Trophoblast cell (in vitro differentiated cells and primary cell): ENCODE measurements around the gene SBF2.

Experiments
- DNase-seq, 2 donors: peaks; one replicate each; pipeline ENCODE4 v3.0.0-alpha.2; 2016
- H2AFZ ChIP-seq: 2 replicates; pipeline ENCODE4 v1.6.1; 2013; ENCODE audit warnings: low read length, moderate library complexity, mild to moderate bottlenecking; ENCODE audit not compliant: insufficient read depth, poor library complexity
- H2AK5ac ChIP-seq: 2 replicates; pipeline ENCODE4 v1.6.1; 2013; ENCODE audit warnings: mild to moderate bottlenecking, low read length
- H2BK120ac ChIP-seq: 2 replicates; pipeline ENCODE4 v1.6.1; 2013; ENCODE audit warnings: low read length, mild to moderate bottlenecking, moderate library complexity; ENCODE audit not compliant: insufficient read depth, poor library complexity
- H2BK12ac ChIP-seq: 2 replicates; pipeline ENCODE4 v1.6.1; 2013; ENCODE audit warnings: mild to moderate bottlenecking, low read length, moderate library complexity
- H2BK5ac ChIP-seq: 2 replicates; pipeline ENCODE4 v1.6.1; 2013; ENCODE audit warnings: low read length, low read depth, moderate library complexity, mild to moderate bottlenecking; ENCODE audit not compliant: poor library complexity
- H3K14ac ChIP-seq: 2 replicates; pipeline ENCODE4 v1.6.1; 2013; ENCODE audit warnings: mild to moderate bottlenecking, low read length
- H3K18ac ChIP-seq: 2 replicates; pipeline ENCODE4 v1.6.1; 2013; ENCODE audit warnings: mild to moderate bottlenecking, low read length
- H3K23ac ChIP-seq: 2 replicates; pipeline ENCODE4 v1.6.1; 2013; ENCODE audit warnings: low read length
- H3K27ac ChIP-seq: 2 replicates; pipeline ENCODE4 v1.5.1; 2013; ENCODE audit warnings: low read depth, mild to moderate bottlenecking, inconsistent platforms, low read length, moderate library complexity
- H3K27me3 ChIP-seq: 2 replicates; pipeline ENCODE4 v1.6.1; 2013; ENCODE audit warnings: inconsistent platforms, mild to moderate bottlenecking, low read length, moderate library complexity; ENCODE audit not compliant: insufficient read depth
- H3K36me3 ChIP-seq, 2 experiments: 1 replicate in 1 of 2; 2 replicates in 1 of 2; pipeline ENCODE4 v1.6.1; 2013; ENCODE audit warnings: low read length in 2 of 2, mild to moderate bottlenecking in 2 of 2, moderate library complexity in 1 of 2; ENCODE audit not compliant: insufficient read depth in 2 of 2, control insufficient read depth in 1 of 2
- H3K4ac ChIP-seq: 2 replicates; pipeline ENCODE4 v1.6.1; 2013; ENCODE audit warnings: low read depth, mild to moderate bottlenecking, low read length, moderate library complexity
- H3K4me1 ChIP-seq, 2 experiments: 1 replicate in 1 of 2; 2 replicates in 1 of 2; pipeline ENCODE4 v1.6.1; 2013; ENCODE audit warnings: low read length in 2 of 2, mild to moderate bottlenecking in 2 of 2, moderate library complexity in 1 of 2; ENCODE audit not compliant: insufficient read depth in 2 of 2, control insufficient read depth in 1 of 2
- H3K4me2 ChIP-seq: 2 replicates; pipeline ENCODE4 v1.6.1; 2013; ENCODE audit warnings: inconsistent platforms, mild to moderate bottlenecking, low read length, moderate library complexity
- H3K4me3 ChIP-seq: 2 replicates; pipeline ENCODE4 v1.5.1; 2013; ENCODE audit warnings: mild to moderate bottlenecking, low read depth, low read length, inconsistent platforms
- H3K79me1 ChIP-seq: one replicate; pipeline ENCODE4 v1.6.1; 2013; ENCODE audit warnings: low read length
- H3K79me2 ChIP-seq: 2 replicates; pipeline ENCODE4 v1.6.1; 2013; ENCODE audit warnings: low read length, mild to moderate bottlenecking; ENCODE audit not compliant: control insufficient read depth, insufficient read depth, poor library complexity
- H3K9ac ChIP-seq: 2 replicates; pipeline ENCODE4 v1.6.1; 2013; ENCODE audit warnings: mild to moderate bottlenecking, low read length
- H3K9me3 ChIP-seq: 2 replicates; pipeline ENCODE4 v1.6.1; 2013; ENCODE audit warnings: low read depth, mild to moderate bottlenecking, control low read depth, inconsistent platforms, low read length; ENCODE audit not compliant: insufficient read depth
- H4K12ac ChIP-seq: 2 replicates; pipeline ENCODE4 v1.6.1; 2013; ENCODE audit warnings: low read depth, mild to moderate bottlenecking, low read length, moderate library complexity
- H4K8ac ChIP-seq: 2 replicates; pipeline ENCODE4 v1.6.1; 2013; ENCODE audit warnings: low read depth, mild to moderate bottlenecking, low read length, moderate library complexity
- H4K91ac ChIP-seq: one replicate; pipeline ENCODE4 v1.6.1; 2013; ENCODE audit warnings: low read depth, mild to moderate bottlenecking, low read length, moderate library complexity
- WGBS: extraction: QIAGEN DNeasy Blood & Tissue Kit; methylation state at CpG from one replicate; pipeline ENCODE4 v1.1.7; 2013; ENCODE audit warnings: missing lambda C conversion rate; ENCODE audit not compliant: insufficient read length, insufficient coverage; ENCODE audit errors: extremely low coverage; 5-methylcytosine and 5-hydroxymethylcytosine counted together

Gene SBF2

GRCh38 chr11:9855579-9856287, 438.3 kb downstream of the SBF2 start:
- WGBS, result no CpG with 5 or more reads among the region's 2 CpGs

DNA sequence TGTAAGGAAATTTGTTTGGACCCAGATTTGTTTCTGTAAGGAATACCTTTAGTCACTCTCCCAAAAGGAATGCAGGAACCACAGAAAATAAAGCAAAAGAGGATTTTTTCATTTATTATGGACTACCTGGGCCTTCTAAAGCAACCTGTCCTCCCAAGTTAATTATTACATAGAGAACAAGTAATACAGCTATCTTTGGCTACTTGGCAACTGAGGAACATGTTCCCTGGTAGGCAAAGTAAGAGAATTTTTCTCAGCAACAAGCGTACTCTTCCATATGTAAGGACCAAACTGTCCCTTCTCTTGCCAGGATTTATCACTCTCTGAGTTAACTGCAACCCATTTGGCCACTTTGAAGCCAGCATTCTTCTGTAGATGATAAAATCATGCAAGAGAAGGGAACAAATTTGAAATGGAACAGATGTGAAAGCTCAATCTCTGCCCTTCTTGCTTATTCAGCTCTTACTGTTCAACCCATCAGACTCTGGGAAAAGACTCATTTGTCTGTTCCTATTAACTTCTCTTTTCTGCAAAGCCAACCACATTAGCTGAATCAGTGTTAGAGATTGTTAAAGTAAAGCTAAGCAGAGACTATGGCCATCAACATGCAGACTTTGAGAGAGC, 440.0 kb downstream of the SBF2 start:
- H3K79me1 ChIP-seq, result peaks cover 5% of the 10 kb centered on the region
- H3K9ac ChIP-seq, result no peak overlapping the region
- no peak overlapping the region for H3K4ac ChIP-seq
- H2BK120ac ChIP-seq, result no peak overlapping the region
- H3K79me2 ChIP-seq, result no peaks in the 10 kb centered on the region
- no peak overlapping the region for H3K27ac ChIP-seq
- H2BK12ac ChIP-seq, result no peak overlapping the region
- no peak for DNase-seq
- no peak overlapping the region for H4K91ac ChIP-seq
- H3K9me3 ChIP-seq, result no peaks in the 10 kb centered on the region
- no peak overlapping the region for H2BK5ac ChIP-seq
- H2AFZ ChIP-seq, result no peak overlapping the region
- H3K4me3 ChIP-seq, result no peak overlapping the region
- H4K12ac ChIP-seq, result no peak overlapping the region
- H2AK5ac ChIP-seq, result no peak overlapping the region
- H3K18ac ChIP-seq, result no peak overlapping the region
- H3K14ac ChIP-seq, result no peak overlapping the region
- WGBS, result no CpG with 5 or more reads among the region's 1 CpG
- H3K36me3 ChIP-seq, result no peaks in the 10 kb centered on the region
- H4K8ac ChIP-seq, result no peak overlapping the region
- H3K4me2 ChIP-seq, result no peak overlapping the region
- no peaks in the 10 kb centered on the region for H3K27me3 ChIP-seq
- H3K23ac ChIP-seq, result no peak overlapping the region
- H3K4me1 ChIP-seq, result peaks cover 2 to 5% of the 10 kb centered on the region in 2 experiments

More at GRCh38 chr11:9855579-9856287, 438.3 kb downstream of the SBF2 start:
- no peak overlapping the region for H3K9ac ChIP-seq
- no peak overlapping the region for H2AFZ ChIP-seq
- no peak overlapping the region for H3K14ac ChIP-seq
- no peak overlapping the region for H3K27ac ChIP-seq
- H3K79me1 ChIP-seq, result peaks cover 5% of the 10 kb centered on the region
- no peaks in the 10 kb centered on the region for H3K9me3 ChIP-seq
- H3K36me3 ChIP-seq, result no peaks in the 10 kb centered on the region
- no peak overlapping the region for H3K4me2 ChIP-seq
- no peak overlapping the region for H2AK5ac ChIP-seq
- H2BK120ac ChIP-seq, result no peak overlapping the region
- no peak for DNase-seq
- no peaks in the 10 kb centered on the region for H3K79me2 ChIP-seq
- peaks cover 2 to 5% of the 10 kb centered on the region in 2 experiments for H3K4me1 ChIP-seq
- no peak overlapping the region for H3K4ac ChIP-seq
- H4K91ac ChIP-seq, result no peak overlapping the region
- no peak overlapping the region for H2BK12ac ChIP-seq
- no peak overlapping the region for H3K23ac ChIP-seq
- H3K27me3 ChIP-seq, result no peaks in the 10 kb centered on the region
- no peak overlapping the region for H3K18ac ChIP-seq
- H4K8ac ChIP-seq, result no peak overlapping the region
- H2BK5ac ChIP-seq, result no peak overlapping the region
- H3K4me3 ChIP-seq, result no peak overlapping the region
- H4K12ac ChIP-seq, result no peak overlapping the region

DNA sequence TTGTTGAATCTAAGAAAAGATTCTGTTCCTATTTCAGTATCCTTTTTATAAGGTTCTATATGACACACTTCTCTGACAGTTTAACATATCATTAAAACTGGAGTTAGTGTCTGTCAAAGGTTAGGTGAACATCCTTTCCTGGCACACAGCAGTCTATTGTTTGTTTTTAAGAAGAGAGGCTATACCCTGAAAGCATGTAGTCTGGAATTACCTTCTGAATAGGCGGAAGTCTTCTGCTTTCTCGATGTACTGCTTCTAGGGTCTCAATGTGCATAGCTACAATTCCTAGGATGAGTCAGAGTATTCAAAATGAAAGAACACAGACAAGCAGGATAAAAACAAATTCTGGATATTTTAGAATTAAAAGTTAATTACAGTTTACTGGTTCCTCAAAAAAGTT, 441.6 kb downstream of the SBF2 start:
- Histone ChIP-seq H3K27ac (no peak overlapping the region), H3K27me3 (no peaks in the 10 kb centered on the region), H3K23ac (no peak overlapping the region), H3K4ac (no peak overlapping the region), H3K18ac (no peak overlapping the region), H2BK5ac (no peak overlapping the region), H3K4me3 (no peak overlapping the region), H3K9me3 (no peaks in the 10 kb centered on the region), H2AK5ac (no peak overlapping the region), H3K36me3 (no peaks in the 10 kb centered on the region), H2AFZ (no peak overlapping the region), H4K12ac (no peak overlapping the region), H4K8ac (no peak overlapping the region), H3K14ac (no peak overlapping the region), H3K4me2 (no peak overlapping the region), H2BK120ac (no peak overlapping the region), H3K79me1 (peaks cover 3% of the 10 kb centered on the region), H4K91ac (no peak overlapping the region), H2BK12ac (no peak overlapping the region), H3K4me1 (no peaks in the 10 kb centered on the region), H3K9ac (no peak overlapping the region), H3K79me2 (no peaks in the 10 kb centered on the region)
- no peak for DNase-seq
- no CpG with 5 or more reads among the region's 2 CpGs for WGBS

- H4K8ac ChIP-seq, result no peak overlapping the region
- H2AK5ac ChIP-seq, result no peak overlapping the region
- no peak overlapping the region for H3K4me3 ChIP-seq
- H4K91ac ChIP-seq, result no peak overlapping the region
- H3K79me1 ChIP-seq, result peaks cover 3% of the 10 kb centered on the region
- no peak overlapping the region for H2BK12ac ChIP-seq
- H3K27ac ChIP-seq, result no peak overlapping the region
- H3K18ac ChIP-seq, result no peak overlapping the region
- H3K9ac ChIP-seq, result no peak overlapping the region
- peak in 1 of 2 donors; percentile 14 for DNase-seq
- no peak overlapping the region for H2BK5ac ChIP-seq
- no peak overlapping the region for H4K12ac ChIP-seq
- no peaks in the 10 kb centered on the region for H3K27me3 ChIP-seq
- H3K79me2 ChIP-seq, result no peaks in the 10 kb centered on the region
- no peak overlapping the region for H3K23ac ChIP-seq
- no peak overlapping the region for H2BK120ac ChIP-seq
- H3K14ac ChIP-seq, result no peak overlapping the region
- peaks cover 0 to 2% of the 10 kb centered on the region in 2 experiments for H3K4me1 ChIP-seq
- H3K9me3 ChIP-seq, result no peaks in the 10 kb centered on the region
- H3K4ac ChIP-seq, result no peak overlapping the region
- no peak overlapping the region for H2AFZ ChIP-seq
- H3K36me3 ChIP-seq, result no peaks in the 10 kb centered on the region
- no peak overlapping the region for H3K4me2 ChIP-seq
- no CpG with 5 or more reads among the region's 4 CpGs for WGBS
These were observed 442.7 kb downstream of the SBF2 start for GRCh38 chr11:9851366-9851765.
